HG03135 (cell line): ENCODE results near the gene ADAR.

ENCODE experiments used
- ATAC-seq: cut with Tn5 transposase; IDR thresholded peaks from one replicate; pipeline ENCODE4 v1.9.1; 2021; ENCODE audit warnings: mild to moderate bottlenecking, moderate library complexity; ENCODE audit not compliant: unreplicated experiment

ADAR gene

GRCh38 chr1:154586641-154587040, 21.3 kb downstream of the ADAR start:
- no peak for ATAC-seq

GRCh38 chr1:154586231-154586630, 21.8 kb downstream of the ADAR start:
- no peak for ATAC-seq

- ATAC-seq = no peak
These were observed 23.6 kb downstream of the ADAR start for GRCh38 chr1:154584267-154584994.

- ATAC-seq = no peak
These were observed 24.2 kb downstream of the ADAR start for GRCh38 chr1:154583773-154584172.

- ATAC-seq = no peak
These were observed 25.1 kb downstream of the ADAR start for GRCh38 chr1:154582885-154583284.

- no peak for ATAC-seq
These were observed 26.2 kb downstream of the ADAR start for GRCh38 chr1:154581766-154582165.

GRCh38 chr1:154579374-154579773, 28.6 kb downstream of the ADAR start:
- ATAC-seq = no peak

- ATAC-seq = no peak
These were observed 29.9 kb downstream of the ADAR start for GRCh38 chr1:154578058-154578418.

GRCh38 chr1:154577346-154578057, 30.5 kb downstream of the ADAR start:
- no peak for ATAC-seq

GRCh38 chr1:154575951-154576566, 31.9 kb downstream of the ADAR start:
- ATAC-seq = no peak

- no peak for ATAC-seq
These were observed 32.6 kb downstream of the ADAR start for GRCh38 chr1:154575147-154575927.

- ATAC-seq = no peak
These were observed 33.3 kb downstream of the ADAR start for GRCh38 chr1:154574716-154575115.

- ATAC-seq = no peak
These were observed 34.8 kb downstream of the ADAR start for GRCh38 chr1:154573168-154573510.

GRCh38 chr1:154572468-154573167, 35.4 kb downstream of the ADAR start:
- no peak for ATAC-seq

GRCh38 chr1:154571964-154572288, 36.1 kb downstream of the ADAR start:
- no peak for ATAC-seq

- no peak for ATAC-seq
These were observed 36.6 kb downstream of the ADAR start for GRCh38 chr1:154571244-154571963.

- ATAC-seq = no peak
These were observed 39.7 kb downstream of the ADAR start for GRCh38 chr1:154568157-154568815.

- no peak for ATAC-seq
These were observed 40.4 kb downstream of the ADAR start, which contains the start of gene CHRNB2 for GRCh38 chr1:154567386-154568156. Gene CHRNB2, plus strand, starts transcription at chr1:154567778. Its CDS starts 267 bp downstream, at chr1:154568045.

GRCh38 chr1:154565876-154566275, 42.1 kb downstream of the ADAR start:
- ATAC-seq = no peak
